K562 (cell line): ENCODE data around the gene LBH. TPM values are rescaled to one million over a fixed set of nuclear protein-coding genes. Genes with fewer than 3 reads are reported as not detected.

Experiments used
- CCNT2 ChIP-seq: IDR thresholded peaks from 2 replicates; pipeline ENCODE4 v1.6.1; 2011; ENCODE audit warnings: borderline replicate concordance, low read depth, mild to moderate bottlenecking, moderate library complexity, mixed read lengths, low read length; ENCODE audit not compliant: insufficient read length; ENCODE audit errors: extremely low read depth
- DACH1 ChIP-seq: fragments of 450-650 bp; IDR thresholded peaks from 2 replicates; pipeline ENCODE4 v1.6.1; 2018; ENCODE audit not compliant: partially characterized antibody
- ETV6 ChIP-seq, 3 experiments: fragments of 150-350 bp in 1 of 3; sonication (generic) in 1 of 3; formaldehyde crosslinking in 1 of 3; IDR thresholded peaks; 2 replicates each; pipeline versions ENCODE4 v1.6.1 to v1.8.0; 2014 to 2022; ENCODE audit warnings: borderline replicate concordance in 2 of 3, low read depth in 2 of 3, antibody characterized with exemption in 1 of 3, low read length in 1 of 3, mild to moderate bottlenecking in 1 of 3, missing genetic modification reagents in 1 of 3
- JUN ChIP-seq, 2 experiments: sonication (generic) in 1 of 2; formaldehyde crosslinking in 1 of 2; IDR thresholded peaks; 2 replicates each; pipeline versions ENCODE4 v1.6.1 to v1.8.0; 2012 to 2022; ENCODE audit warnings: borderline replicate concordance in 2 of 2, mild to moderate bottlenecking in 2 of 2, improper control_type of control experiment in 1 of 2, low read depth in 1 of 2, low read length in 1 of 2, missing genetic modification reagents in 1 of 2
- JUND ChIP-seq, 2 experiments: IDR thresholded peaks; 2 replicates in 1 of 2; 3 replicates in 1 of 2; pipeline ENCODE4 v1.6.1; 2011; ENCODE audit warnings: borderline replicate concordance in 2 of 2, low read depth in 2 of 2, low read length in 2 of 2, improper control_type of control experiment in 1 of 2, missing biosample characterization in 1 of 2, missing genetic modification characterization in 1 of 2, missing genetic modification reagents in 1 of 2
- LEF1 ChIP-seq: fragments of 450-650 bp; IDR thresholded peaks from 2 replicates; pipeline ENCODE4 v1.6.1; 2016; ENCODE audit warnings: mild to moderate bottlenecking
- MAFK ChIP-seq: IDR thresholded peaks from 2 replicates; pipeline ENCODE4 v1.6.1; 2011; ENCODE audit warnings: low read length, improper control_type of control experiment
- MBD1 ChIP-seq: fragments of 250-450 bp; sonication (Bioruptor Pico); IDR thresholded peaks from 2 replicates; pipeline ENCODE4 v1.8.0; 2022; ENCODE audit warnings: inconsistent platforms
- MEIS2 ChIP-seq: fragments of 450-650 bp; IDR thresholded peaks from 2 replicates; pipeline ENCODE4 v1.6.1; 2014; ENCODE audit warnings: mild to moderate bottlenecking; ENCODE audit not compliant: partially characterized antibody
- PBX2 ChIP-seq, 2 experiments: IDR thresholded peaks in 1 of 2; conservative IDR thresholded peaks in 1 of 2; 2 replicates each; pipeline ENCODE4 v1.6.1; 2016; ENCODE audit warnings: low read depth in 2 of 2, mild to moderate bottlenecking in 1 of 2, missing compliant biosample characterization in 1 of 2, missing genetic modification characterization in 1 of 2, moderate library complexity in 1 of 2
- PPARD ChIP-seq: fragments of 250-450 bp; sonication (Bioruptor Pico); IDR thresholded peaks from 2 replicates; pipeline ENCODE4 v1.8.0; 2022; ENCODE audit warnings: inconsistent platforms, mild to moderate bottlenecking, moderate library complexity
- RAD21 ChIP-seq, 2 experiments: fragments of 250-450 bp in 1 of 2; fragments of 450-650 bp in 1 of 2; sonication (Bioruptor Pico) in 1 of 2; formaldehyde crosslinking in 1 of 2; IDR thresholded peaks in 1 of 2; conservative IDR thresholded peaks in 1 of 2; 2 replicates each; pipeline versions ENCODE4 v1.4.0 to v1.8.0; 2020 to 2022; ENCODE audit warnings: mild to moderate bottlenecking in 2 of 2, moderate library complexity in 1 of 2
- RCOR1 ChIP-seq, 2 experiments: IDR thresholded peaks; 2 replicates each; pipeline ENCODE4 v1.6.1; 2012; ENCODE audit warnings: low read depth in 2 of 2, low read length in 2 of 2, borderline replicate concordance in 1 of 2, improper control_type of control experiment in 1 of 2
- SAFB ChIP-seq: fragments of 200-400 bp; formaldehyde crosslinking; IDR thresholded peaks from 2 replicates; pipeline ENCODE4 v1.6.1; 2017; ENCODE audit warnings: low read depth, low read length, borderline replicate concordance
- TEAD1 ChIP-seq, 2 experiments: fragments of 450-650 bp in 1 of 2; sonication (generic) in 1 of 2; formaldehyde crosslinking; IDR thresholded peaks; 2 replicates each; pipeline versions ENCODE4 v1.4.0 to v1.8.0; 2020 to 2022; ENCODE audit warnings: mild to moderate bottlenecking in 2 of 2, missing genetic modification reagents in 1 of 2
- ZFP36 ChIP-seq: fragments of 150-350 bp; IDR thresholded peaks from 2 replicates; pipeline ENCODE4 v1.6.1; 2018; ENCODE audit warnings: low read length, low read depth; ENCODE audit not compliant: partially characterized antibody
- ZFP91 ChIP-seq: sonication (generic); formaldehyde crosslinking; IDR thresholded peaks from 2 replicates; pipeline ENCODE4 v1.8.0; 2022; ENCODE audit warnings: mild to moderate bottlenecking, missing genetic modification reagents
- ZNF699 ChIP-seq: fragments of 250-450 bp; sonication (Bioruptor Pico); IDR thresholded peaks from 2 replicates; pipeline ENCODE4 v1.8.0; 2021; ENCODE audit warnings: mild to moderate bottlenecking, moderate library complexity; ENCODE audit not compliant: insufficient replicate concordance
- polyA plus RNA-seq, 8 experiments: library from polyadenylated mRNA; depleted of rRNA in 4 of 8; stranded (reverse) in 5 of 8; unstranded in 3 of 8; fragments of >200 nt; fragmentation: Nextera tagmentation in 2 of 8; fragmentation: Illumina TruSeq in 1 of 8; extraction: Ambion mirVana in 2 of 8; extraction: Trizol in 1 of 8; gene quantifications; 2 replicates each; pipeline versions ENCODE4 v1.2.1 to v1.2.3, GENCODE V29; 2011 to 2014; ENCODE audit warnings: inconsistent platforms in 1 of 8, missing spikeins in 1 of 8
- total RNA-seq, 7 experiments: library from RNA; depleted of rRNA in 6 of 7; stranded (reverse); fragments of >200 nt in 6 of 7; fragmentation: Illumina TruSeq in 2 of 7; extraction: Trizol in 2 of 7; gene quantifications; 2 replicates each; pipeline versions ENCODE4 v1.2.1 to v1.2.3, GENCODE V29; 2011 to 2021; ENCODE audit warnings: low replicate concordance in 1 of 7

The LBH gene
- total and polyA plus RNA-seq, 9 of the 15 experiments (the other 6 are each of a cell fraction or from before 2014, with no cell fraction given) = 3.1 to 13.4 (median 7.4) TPM

- TF ChIP-seq JUN (IDR thresholded peaks at IDR 0.05; ENCODE audit: borderline replicate concordance, low read depth, low read length) (0 out of 2 replicates have a peak, but pooled peaks have one; percentile 10), JUN (CRISPR knock-in tag; IDR thresholded peaks at IDR 0.05; ENCODE audit: borderline replicate concordance) (no peak), CCNT2 (no peak), MEIS2 (peak; percentile 28), ETV6 (IDR thresholded peaks at IDR 0.05; ENCODE audit: borderline replicate concordance in 1 of 2, low read depth in 2 of 2, low read length in 1 of 2) (0 out of 4 replicates have a peak, but pooled peaks of 1 of the 2 experiments have one; percentile 21), ETV6 (CRISPR knock-in tag; IDR thresholded peaks at IDR 0.05; ENCODE audit: borderline replicate concordance) (no peak), RCOR1 (IDR thresholded peaks at IDR 0.05; ENCODE audit: borderline replicate concordance in 1 of 2, low read depth in 2 of 2, low read length in 2 of 2) (peak in 1 of 2 experiments; percentile 75; a peak in 2 of 4 replicates), JUND (IDR thresholded peaks at IDR 0.05; ENCODE audit: borderline replicate concordance, low read depth, low read length) (peak; percentile 46; the same call in 1 of the 2 replicates), JUND (tag; IDR thresholded peaks at IDR 0.05; ENCODE audit: borderline replicate concordance, low read depth, low read length) (no peak; the same call in 2 of the 3 replicates), LEF1 (no peak), TEAD1 (CRISPR knock-in tag; IDR thresholded peaks at IDR 0.05) (0 out of 4 replicates have a peak, but pooled peaks of 1 of the 2 experiments have one; percentile 38), RAD21 (CRISPR knock-in tag; conservative IDR thresholded peaks at IDR 0.05 in 1 of 2, IDR thresholded peaks at IDR 0.05 in 1 of 2) (peak; percentile 63 to 70), SAFB (no peak), MAFK (no peak), PBX2 (CRISPR knock-in tag; IDR thresholded peaks at IDR 0.05; ENCODE audit: low read depth) (no peak), PBX2 (tag; conservative IDR thresholded peaks at IDR 0.05; ENCODE audit: low read depth) (peak; percentile 51), DACH1 (peak; percentile 12), MBD1 (CRISPR knock-in tag) (no peak), ZNF699 (CRISPR knock-in tag) (no peak), ZFP36 (no peak), PPARD (no peak), ZFP91 (CRISPR knock-in tag) (no peak)
Measured at GRCh38 chr2:30239308-30239985, 8.1 kb downstream of the LBH start (continued).
